B cell (primary cell): ENCODE data around the gene C18orf63. TPM values are rescaled to one million over a fixed set of nuclear protein-coding genes. Genes with fewer than 3 reads are reported as not detected.
A peak's percentile ranks its signal among the peaks of the same experiment; 100 is the strongest.

Experiments
- ATAC-seq: fragments of 200-7000 bp; cut with Tn5 transposase; one replicate; pipeline ENCODE4 v1.10.0; 2021; ENCODE audit warnings: low read depth, mild to moderate bottlenecking, moderate number of reproducible peaks, moderate library complexity
- CTCF ChIA-PET: fragments of 350-600 bp; sonication (Branson Sonifier 250); formaldehyde crosslinking; loops from one replicate; lab custom pipeline; 2021; ENCODE audit warnings: antibody characterized with exemption, inconsistent platforms; lab: Charles Lee
- POLR2A ChIA-PET: fragments of 350-600 bp; sonication (Branson Sonifier 250); formaldehyde crosslinking; loops from one replicate; lab custom pipeline; 2021; ENCODE audit warnings: antibody characterized with exemption; lab: Charles Lee
- DNase-seq: peaks from one replicate; pipeline ENCODE4 v3.0.0; 2013
- H2AFZ ChIP-seq: 2 replicates; pipeline ENCODE4 v1.6.1; 2012; ENCODE audit warnings: mild to moderate bottlenecking, low read depth, low read length; ENCODE audit not compliant: insufficient read depth, poor library complexity, severe bottlenecking
- H3K27ac ChIP-seq, 2 donors: 1 replicate in 1 of 2; 2 replicates in 1 of 2; pipeline ENCODE4 v1.5.1; 2012 to 2013; ENCODE audit warnings: low read length in 2 of 2, mild to moderate bottlenecking in 2 of 2, moderate library complexity in 1 of 2
- H3K27me3 ChIP-seq, 4 experiments: fragments of 200-600 bp in 1 of 4; sonication (generic) in 1 of 4; replicated peaks in 1 of 4; 1 replicate in 2 of 4; 2 replicates in 2 of 4; pipeline versions ENCODE4 v1.6.1 to v1.7.0; 2013 to 2016; ENCODE audit warnings: low read length in 3 of 4, mild to moderate bottlenecking in 2 of 4, mixed read lengths in 1 of 4, moderate library complexity in 1 of 4; ENCODE audit not compliant: insufficient read depth in 4 of 4, control insufficient read depth in 3 of 4; ENCODE audit errors: control extremely low read depth in 1 of 4
- H3K36me3 ChIP-seq, 2 experiments: replicated peaks in 1 of 2; 1 replicate in 1 of 2; 2 replicates in 1 of 2; pipeline versions ENCODE4 v1.6.1 to v1.7.1; 2013; ENCODE audit warnings: low read length in 1 of 2; ENCODE audit not compliant: insufficient read depth in 2 of 2, control insufficient read depth in 1 of 2; ENCODE audit errors: control extremely low read depth in 1 of 2, extremely low read depth in 1 of 2
- H3K4me1 ChIP-seq, 2 donors: fragments of 200-600 bp in 1 of 2; sonication (generic) in 1 of 2; 1 replicate in 1 of 2; 2 replicates in 1 of 2; pipeline versions ENCODE4 v1.5.1 to v1.6.1; 2013 to 2017; ENCODE audit warnings: low read length in 2 of 2; ENCODE audit not compliant: control insufficient read depth in 2 of 2, insufficient read depth in 2 of 2
- H3K4me2 ChIP-seq: replicated peaks from 2 replicates; pipeline ENCODE3; 2012; ENCODE audit warnings: mild to moderate bottlenecking, low read depth, low read length; ENCODE audit not compliant: poor library complexity, severe bottlenecking
- H3K4me3 ChIP-seq, 5 experiments: fragments of 200-600 bp in 1 of 5; sonication (generic) in 1 of 5; 1 replicate in 3 of 5; 2 replicates in 2 of 5; pipeline versions ENCODE4 v1.5.1 to v1.7.0; 2011 to 2016; ENCODE audit warnings: low read length in 4 of 5, mild to moderate bottlenecking in 4 of 5, low read depth in 2 of 5, control low read depth in 1 of 5, moderate library complexity in 1 of 5; ENCODE audit not compliant: insufficient read depth in 1 of 5; ENCODE audit errors: control extremely low read depth in 1 of 5, extremely low read depth in 1 of 5
- H3K79me2 ChIP-seq: fragments of 200-600 bp; sonication (generic); one replicate; pipeline ENCODE4 v1.6.0; 2016; ENCODE audit warnings: low read length; ENCODE audit not compliant: control insufficient read depth, insufficient read depth
- H3K9ac ChIP-seq: fragments of 200-600 bp; sonication (generic); 2 replicates; pipeline ENCODE4 v1.6.1; 2017; ENCODE audit warnings: mild to moderate bottlenecking, low read length, moderate library complexity
- H3K9me3 ChIP-seq, 3 donors: one replicate each; pipeline versions ENCODE4 v1.6.1 to v1.7.1; 2013; ENCODE audit warnings: low read length in 2 of 3; ENCODE audit not compliant: control insufficient read depth in 2 of 3, insufficient read depth in 1 of 3; ENCODE audit errors: control extremely low read depth in 1 of 3
- H4K20me1 ChIP-seq: 2 replicates; pipeline ENCODE4 v1.6.0; 2012; ENCODE audit warnings: mild to moderate bottlenecking, low read length; ENCODE audit not compliant: insufficient read depth, control insufficient read depth, poor library complexity, severe bottlenecking
- H3K27ac Mint-ChIP-seq: one replicate; pipeline ENCODE4 v1.8.0; 2021; ENCODE audit warnings: mixed read lengths
- H3K27me3 Mint-ChIP-seq: one replicate; pipeline ENCODE4 v1.8.0; 2021; ENCODE audit warnings: mixed read lengths
- H3K4me1 Mint-ChIP-seq: one replicate; pipeline ENCODE4 v1.8.0; 2021; ENCODE audit warnings: mixed read lengths
- H3K4me3 Mint-ChIP-seq: one replicate; pipeline ENCODE4 v1.8.0; 2021; ENCODE audit warnings: mixed read lengths
- H3K9me3 Mint-ChIP-seq: one replicate; pipeline ENCODE4 v1.8.0; 2022; ENCODE audit warnings: mixed read lengths; ENCODE audit not compliant: insufficient read depth
- CTCF ChIP-seq: fragments of 200-600 bp; IDR thresholded peaks from one replicate; pipeline ENCODE4 v1.8.0; 2022; ENCODE audit warnings: antibody characterized with exemption, mild to moderate bottlenecking
- EZH2 ChIP-seq: IDR thresholded peaks from 2 replicates; pipeline ENCODE4 v1.6.1; 2012; ENCODE audit warnings: borderline replicate concordance, low read depth, mild to moderate bottlenecking, moderate library complexity, low read length; ENCODE audit not compliant: insufficient read depth, poor library complexity, severe bottlenecking
- WGBS: methylation state at CpG from one replicate; pipeline ENCODE4 v1.1.5; 2013; ENCODE audit warnings: missing lambda C conversion rate; ENCODE audit not compliant: insufficient coverage; 5-methylcytosine and 5-hydroxymethylcytosine counted together
- intact Hi-C: fragments of 100-400 bp; cut with micrococcal nuclease; formaldehyde crosslinking; loops from one replicate; pipeline ENCODE4 v1.10.0; 2022
- polyA plus RNA-seq: library from polyadenylated mRNA; depleted of rRNA; stranded (reverse); fragments of >200 nt; gene quantifications from 2 replicates; pipeline ENCODE4 v1.2.3, GENCODE V29; 2012
- total RNA-seq, 2 donors: library from RNA; stranded (reverse); fragments of 120-200 nt in 1 of 2; gene quantifications; 1 replicate in 1 of 2; 2 replicates in 1 of 2; pipeline versions ENCODE4 v1.2.3 to v1.2.4, GENCODE V29; 2013 to 2022

The C18orf63 gene
- total and polyA plus RNA-seq, 2 donors (not counting 1 experiment from before 2014, with no cell fraction given) = not detected

- peaks cover 22 to 24% of the 10 kb centered on the region in 2 donors for H3K4me1 ChIP-seq
- peaks cover 0 to 5% (median 4%) of the 10 kb centered on the region in 3 donors for H3K9me3 ChIP-seq
- no peaks in the 10 kb centered on the region for H3K27me3 ChIP-seq
- H3K9ac ChIP-seq = no peak overlapping the region
- no peak for TF ChIP-seq CTCF
- TF ChIP-seq EZH2 = no peak
- H3K4me2 ChIP-seq = no peak overlapping the region
- ATAC-seq (no peak), DNase-seq (no peak)
- no peak overlapping the region for H3K4me3 ChIP-seq
- Mint-ChIP-seq H3K27ac (peak overlapping the region; percentile 38), H3K4me1 (peaks cover 36% of the 10 kb centered on the region), H3K9me3 (peaks cover 5% of the 10 kb centered on the region), H3K4me3 (no peak overlapping the region), H3K27me3 (peaks cover 3% of the 10 kb centered on the region)
- no peaks in the 10 kb centered on the region for H3K79me2 ChIP-seq
- intact Hi-C loops = no loop called here
- WGBS = no CpG with 5 or more reads among the region's 2 CpGs
- no peak overlapping the region for H3K27ac ChIP-seq
- ChIA-PET POLR2A (no interaction called here), CTCF (no interaction called here)
- H3K36me3 ChIP-seq = no peaks in the 10 kb centered on the region
- no peaks in the 10 kb centered on the region for H4K20me1 ChIP-seq
- H2AFZ ChIP-seq = no peak overlapping the region
Measured at GRCh38 chr18:74331404-74331803, 15.8 kb downstream of the C18orf63 start.

DNA sequence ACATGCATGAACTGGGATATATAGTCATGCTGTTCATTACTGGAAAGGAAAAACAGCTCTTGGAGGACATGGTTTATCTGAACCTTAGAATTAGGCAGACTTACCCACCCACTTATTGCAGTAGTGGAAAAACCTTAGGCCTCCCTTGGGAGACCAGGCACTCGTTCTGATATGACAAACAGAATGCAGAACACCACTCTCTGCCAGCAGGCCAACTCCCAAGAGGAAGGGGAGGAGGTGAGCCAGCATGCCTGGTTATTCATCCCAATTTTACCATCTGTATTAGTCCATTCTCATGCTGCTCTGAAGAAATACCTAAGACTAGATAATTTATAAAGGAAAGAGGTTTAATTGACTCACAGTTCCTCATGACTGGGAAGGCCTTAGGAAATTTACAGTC is 17.5 kb downstream of the C18orf63 start:
- H3K79me2 ChIP-seq = no peaks in the 10 kb centered on the region
- peaks cover 43% of the 10 kb centered on the region for H3K4me1 Mint-ChIP-seq
- H3K9me3 ChIP-seq = peaks cover 0 to 5% (median 4%) of the 10 kb centered on the region in 3 donors
- no peak overlapping the region for H2AFZ ChIP-seq
- H4K20me1 ChIP-seq = no peaks in the 10 kb centered on the region
- ChIA-PET POLR2A (no interaction called here), CTCF (interaction anchor here (0.8 kb wide), 1 partner anchor 9 kb away, joined by 3 read pairs; no protein-coding TSS in a partner anchor)
- no peaks in the 10 kb centered on the region for H3K36me3 ChIP-seq
- H3K4me3 ChIP-seq = no peak overlapping the region
- intact Hi-C loops = no loop called here
- WGBS = no CpG with 5 or more reads among the region's 1 CpG
- no peak overlapping the region for H3K9ac ChIP-seq
- no peaks in the 10 kb centered on the region for H3K27me3 ChIP-seq
- TF ChIP-seq EZH2 (no peak), CTCF (no peak)
- peak overlapping the region; percentile 51 to 78 for H3K27ac ChIP-seq
- DNase-seq (no peak), ATAC-seq (no peak)
- H3K27ac Mint-ChIP-seq = peak overlapping the region; percentile 92
- no peak overlapping the region for H3K4me3 Mint-ChIP-seq
- H3K27me3 Mint-ChIP-seq = no peaks in the 10 kb centered on the region
- peaks cover 5% of the 10 kb centered on the region for H3K9me3 Mint-ChIP-seq
- H3K4me2 ChIP-seq = no peak overlapping the region
- peaks cover 22 to 24% of the 10 kb centered on the region in 2 donors for H3K4me1 ChIP-seq
